ENCODE measurements around the gene SLC23A1.
A peak's percentile ranks its signal among the peaks of the same experiment; 100 is the strongest.
"Not testable (repeated sequence)": the region's sequence is repeated elsewhere in the genome, so short reads cannot be mapped to it uniquely, and the experiment has no call there.

The SLC23A1 gene

DNA sequence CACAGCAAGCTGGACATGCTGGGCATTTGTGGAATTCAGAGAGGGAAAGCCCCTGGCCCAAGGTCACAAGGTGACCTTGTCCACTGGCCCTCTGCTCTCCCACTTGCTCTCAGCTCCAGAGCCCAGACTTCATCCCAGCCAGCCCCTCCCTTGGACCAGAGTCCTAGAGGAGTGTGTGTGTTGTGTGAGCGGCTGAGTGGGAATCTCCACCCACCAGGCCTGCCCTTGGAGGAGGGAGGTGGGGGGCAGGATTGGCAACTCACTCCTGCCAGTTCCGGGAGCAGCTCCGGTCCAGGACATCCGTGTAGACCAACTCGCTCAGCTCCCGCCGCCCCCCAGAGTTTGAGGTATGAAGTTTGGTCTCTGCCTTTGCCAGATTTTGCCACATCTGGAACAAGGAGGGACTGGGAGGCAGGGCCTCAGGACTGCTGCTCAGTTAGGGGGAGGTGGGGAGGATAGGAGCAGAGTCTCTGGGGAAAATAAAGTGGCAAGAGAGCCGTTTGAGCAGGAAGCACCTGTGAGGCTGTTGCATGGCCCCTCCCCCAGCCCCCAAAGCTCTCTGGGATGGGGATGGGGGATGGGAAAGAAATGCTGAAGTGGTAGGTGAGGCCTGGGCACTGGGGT lies 5.2 kb upstream of the SLC23A1 start:
- DNase-seq = no peak

DNA sequence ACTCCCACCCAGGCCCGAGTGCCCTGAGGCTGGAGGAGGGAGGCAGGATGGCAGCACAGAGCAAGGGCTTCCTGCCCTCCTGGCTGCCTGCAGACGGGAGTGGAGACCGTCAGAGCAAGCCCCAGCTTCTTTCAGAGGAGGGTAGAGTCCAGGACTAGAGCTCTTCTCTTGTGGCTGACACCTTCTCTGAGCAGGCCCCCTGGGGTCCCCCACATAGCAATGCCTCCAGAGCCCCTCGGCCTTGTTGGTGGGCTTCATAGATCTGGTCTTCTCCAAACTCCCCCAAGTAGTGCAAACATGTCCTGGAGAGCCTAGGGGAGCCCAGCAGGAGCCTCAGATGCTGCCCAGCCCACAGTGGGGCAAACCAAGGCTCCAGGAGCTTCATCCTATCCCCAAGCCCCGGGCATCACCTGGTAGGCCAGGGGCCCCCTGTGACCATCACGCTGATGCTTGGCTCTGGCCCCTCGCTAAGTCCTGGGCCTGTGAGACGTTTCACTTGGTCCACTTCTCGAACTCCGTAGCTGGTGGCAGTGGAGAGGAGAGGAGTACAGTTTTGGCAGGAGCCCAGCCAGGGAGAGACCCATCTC lies 4.6 kb upstream of the SLC23A1 start:
- no peak for DNase-seq

GRCh38 chr5:139386956-139387355 lies 3.9 kb upstream of the SLC23A1 start:
- not testable (repeated sequence) for DNase-seq

GRCh38 chr5:139386050-139386438 lies 2.9 kb upstream of the SLC23A1 start:
- DNase-seq = peak; percentile 48

- peak; percentile 27 for DNase-seq
These were observed 2.3 kb upstream of the SLC23A1 start for GRCh38 chr5:139385061-139386049.

DNA sequence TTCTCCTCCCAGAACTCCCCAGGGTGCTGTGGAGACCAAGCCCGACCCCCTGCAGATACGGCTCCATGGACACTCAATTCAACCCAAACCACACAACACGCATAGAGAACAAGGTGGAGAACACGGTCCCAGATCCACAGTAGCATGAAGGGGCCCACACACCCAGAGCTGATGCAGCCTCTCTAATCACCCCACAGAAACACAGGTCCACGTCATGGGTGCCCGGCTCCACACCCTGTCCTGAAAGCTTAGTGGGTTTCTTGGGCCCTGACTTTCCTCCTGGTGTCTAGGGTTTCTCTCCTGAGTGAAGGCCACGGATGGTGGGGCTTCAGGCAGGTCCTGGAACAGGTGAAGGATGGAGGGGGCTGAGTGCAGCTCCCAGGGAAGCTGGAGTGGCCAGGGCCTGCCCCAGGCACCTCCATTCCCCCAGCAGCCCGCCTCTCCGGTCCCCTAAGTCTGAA lies 1.5 kb upstream of the SLC23A1 start:
- DNase-seq = no peak

DNA sequence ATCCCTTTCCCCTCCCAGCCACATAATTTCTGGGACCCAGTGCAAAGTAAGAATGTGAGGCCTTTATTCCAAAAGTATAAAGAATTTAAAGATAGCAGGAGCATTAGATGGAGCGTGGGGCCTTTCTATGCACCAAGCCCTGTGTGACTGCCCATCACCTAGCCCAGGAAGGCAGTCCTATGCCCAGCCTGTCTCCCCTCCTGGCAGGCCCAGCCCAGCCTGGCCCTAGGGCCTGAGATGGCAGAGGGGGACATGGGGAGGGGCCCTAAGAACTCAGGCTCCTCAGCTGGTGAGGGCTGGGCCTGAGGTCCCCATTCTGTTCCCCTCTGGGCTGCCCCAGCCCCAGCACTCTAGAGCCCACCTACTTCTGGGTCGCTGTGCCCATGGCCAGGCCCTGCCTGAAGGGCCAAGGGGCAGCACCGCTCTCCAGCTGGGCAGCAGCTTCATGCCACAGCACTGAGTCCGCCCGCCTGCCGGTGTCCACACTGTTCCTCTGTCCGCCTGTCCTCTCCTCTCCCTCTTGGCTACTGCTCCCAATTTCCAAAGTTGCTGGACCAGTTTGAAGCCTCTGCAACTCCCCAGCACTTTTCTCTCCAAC lies 995 bp upstream of the SLC23A1 start:
- no peak for DNase-seq

DNA sequence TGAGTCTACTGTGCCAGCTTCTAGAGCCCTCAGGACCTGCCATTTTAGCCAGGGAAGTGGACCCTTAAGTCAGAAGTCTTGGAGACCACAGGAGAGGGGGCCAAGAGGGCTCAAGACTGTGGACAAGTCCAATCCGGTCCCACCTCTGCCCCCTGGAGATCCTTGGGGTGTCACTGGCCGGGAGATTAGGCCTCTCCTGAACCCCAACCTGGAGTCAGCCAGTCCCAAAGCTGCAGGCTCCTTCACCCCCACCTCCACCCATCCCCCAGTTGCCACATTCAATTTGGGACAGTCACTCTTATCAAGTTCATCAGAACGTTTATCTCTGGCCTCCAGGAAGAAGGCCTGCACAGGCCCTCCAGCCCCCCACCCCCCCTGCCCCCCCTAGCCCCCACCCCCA lies 290 bp downstream of the SLC23A1 start:
- no peak for DNase-seq

- DNase-seq = no peak
These were observed 998 bp downstream of the SLC23A1 start for GRCh38 chr5:139381837-139382761.

DNA sequence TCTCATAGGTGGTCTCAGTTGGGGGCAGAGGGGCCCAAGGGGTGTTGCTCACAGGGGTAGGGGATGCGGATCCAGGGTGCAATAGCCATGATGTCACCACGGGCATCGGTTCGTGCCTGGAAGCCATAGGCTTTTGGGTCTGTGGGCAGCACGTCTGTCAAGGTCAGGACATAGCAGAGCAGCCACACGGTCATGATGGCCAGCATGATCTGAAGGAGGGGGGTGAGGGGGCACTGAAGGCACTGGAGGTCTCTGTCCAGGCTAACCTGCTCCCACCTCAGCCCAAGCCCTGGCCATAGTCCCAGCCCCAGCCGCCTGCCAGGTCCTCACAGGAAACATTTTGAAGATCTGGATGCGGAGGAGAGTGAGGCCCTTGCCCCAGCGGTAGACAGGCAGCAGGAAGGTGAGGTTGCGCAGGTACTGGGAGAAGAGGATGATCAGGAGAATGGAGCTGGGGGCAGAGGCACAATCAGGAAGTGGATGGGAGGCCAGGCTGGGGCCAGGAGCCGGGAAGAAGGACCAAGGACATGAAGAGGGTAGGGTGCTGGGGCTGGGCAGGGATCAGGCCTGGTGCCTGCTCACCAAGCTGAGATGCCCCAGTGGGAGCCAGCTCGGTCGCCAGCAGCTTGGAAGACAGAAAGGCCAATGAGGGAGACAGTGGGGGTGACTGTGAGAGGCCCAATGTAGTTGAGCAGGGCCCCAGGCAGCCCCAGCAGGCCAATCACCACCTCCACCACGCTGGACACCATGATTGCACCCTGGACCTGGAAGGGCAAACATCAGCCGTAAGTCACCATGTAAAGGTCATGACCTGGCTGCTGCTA lies 3.3 kb downstream of the SLC23A1 start:
- DNase-seq = no peak

DNA sequence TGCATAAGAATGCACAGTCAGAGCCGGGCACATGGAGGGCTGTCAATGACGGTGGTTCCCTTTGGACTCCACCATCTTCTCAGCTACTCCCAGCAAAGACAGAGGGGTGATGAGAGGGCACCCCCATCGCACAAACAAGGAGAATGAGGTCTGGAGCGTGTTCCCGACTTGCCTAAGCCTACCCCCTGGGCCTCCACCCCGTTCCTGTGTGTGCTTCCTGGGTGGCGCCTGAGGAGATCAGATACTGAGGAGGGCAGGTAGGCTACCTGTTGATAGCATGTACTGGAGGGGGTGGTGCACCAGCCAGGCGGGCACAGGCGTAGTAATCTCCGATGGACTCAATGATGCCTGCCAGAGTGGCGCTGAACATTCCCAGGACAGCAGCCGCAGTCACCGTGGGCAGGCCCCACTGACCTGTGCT lies 4.1 kb downstream of the SLC23A1 start:
- no peak for DNase-seq

GRCh38 chr5:139378101-139378825 lies 4.8 kb downstream of the SLC23A1 start:
- no peak for DNase-seq

DNA sequence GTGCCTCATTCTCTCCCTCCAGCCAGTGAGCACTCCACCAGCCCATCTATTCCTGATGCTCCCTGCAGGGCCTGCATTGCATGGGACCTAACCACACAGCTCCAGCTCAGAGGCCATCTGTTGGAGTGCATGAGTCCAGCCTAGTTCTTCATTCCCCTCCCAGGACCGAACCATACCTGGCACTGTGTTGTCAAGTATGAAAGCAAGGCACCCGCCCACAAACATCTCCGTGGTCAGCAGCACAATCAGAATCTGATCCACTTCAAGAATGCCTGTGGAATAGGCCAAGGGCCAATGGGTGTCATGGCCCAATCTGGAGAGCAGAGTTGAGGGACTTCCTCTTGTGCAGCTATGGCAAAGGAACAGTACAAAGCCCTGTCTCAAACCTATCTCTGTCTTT lies 5.9 kb downstream of the SLC23A1 start:
- DNase-seq = no peak

DNA sequence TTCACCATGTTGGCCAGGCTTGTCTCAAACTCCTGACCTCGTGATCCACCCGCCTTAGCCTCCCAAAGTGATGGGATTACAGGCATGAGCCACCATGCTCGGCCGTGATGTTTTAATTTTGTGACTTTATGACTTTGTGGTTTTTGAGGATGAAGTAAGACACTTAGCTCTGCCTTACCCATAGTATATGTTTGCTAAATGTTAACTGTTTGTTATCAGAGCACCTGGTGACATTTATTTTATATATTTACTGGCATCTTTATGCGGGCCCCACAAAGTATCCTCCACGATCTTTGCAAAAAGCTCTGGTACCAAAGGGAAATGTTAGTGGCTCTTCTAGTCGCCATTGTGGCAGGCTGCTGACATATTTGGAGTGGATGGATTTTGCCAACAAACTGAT lies 6.7 kb downstream of the SLC23A1 start:
- peak; percentile 21 for DNase-seq

DNA sequence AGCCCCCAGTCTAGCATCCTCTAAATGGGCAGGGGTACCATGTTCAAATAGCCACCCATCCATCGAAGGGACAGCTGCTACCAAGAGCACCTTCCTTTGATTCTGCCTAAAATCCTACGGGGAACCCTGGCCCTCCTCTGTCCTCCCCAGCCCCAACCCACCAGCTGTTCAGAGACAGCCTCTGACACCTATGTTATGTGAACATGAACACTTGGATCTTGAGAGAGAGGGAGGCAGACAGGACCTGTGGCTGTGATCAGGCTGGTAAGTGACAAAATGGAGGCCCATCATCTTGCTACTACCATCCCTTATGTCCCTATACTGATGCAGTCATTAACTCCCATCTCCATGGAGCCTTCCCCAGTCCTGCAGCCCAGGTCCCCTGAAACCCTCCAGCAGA lies 8.2 kb downstream of the SLC23A1 start:
- DNase-seq = no peak

- DNase-seq = no peak
These were observed 11.3 kb downstream of the SLC23A1 start for GRCh38 chr5:139371482-139372435.

DNA sequence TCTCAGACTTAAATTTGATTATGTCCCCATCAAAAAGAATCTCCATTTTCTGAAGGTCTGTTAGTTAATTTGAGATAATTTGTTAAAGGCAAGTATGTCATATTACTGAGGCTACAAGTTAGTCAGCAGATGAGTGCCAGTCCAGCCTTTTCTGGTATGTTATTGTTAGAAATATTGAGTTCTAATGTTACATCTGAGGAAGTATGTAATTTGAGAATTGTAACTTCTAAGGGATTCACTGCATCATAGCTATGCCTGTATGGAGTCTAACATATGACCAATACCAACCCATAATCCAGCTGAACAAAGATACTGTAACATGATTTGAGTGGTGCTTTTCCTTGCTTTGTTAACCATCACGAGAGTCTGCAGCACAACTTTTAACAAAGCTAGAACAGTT lies 13.9 kb downstream of the SLC23A1 start:
- DNase-seq = no peak

DNA sequence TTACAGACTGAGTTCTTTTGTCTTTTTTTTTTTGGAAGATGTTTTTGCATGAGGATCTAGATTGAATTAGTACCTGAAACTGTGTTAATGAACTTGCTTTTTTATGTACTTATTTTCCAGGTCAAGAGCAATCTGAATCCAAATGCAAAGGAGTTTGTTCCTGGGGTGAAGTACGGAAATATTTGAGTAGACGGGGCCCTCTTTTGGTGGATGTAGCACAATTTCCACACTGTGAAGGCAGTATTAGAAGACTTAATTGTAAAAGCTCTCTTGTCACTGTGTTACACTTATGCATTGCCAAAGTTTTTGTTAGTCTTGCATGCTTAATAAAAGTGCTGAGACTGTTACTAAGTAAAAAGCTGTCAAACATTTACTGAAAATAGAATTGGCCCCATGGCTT lies 14.5 kb downstream of the SLC23A1 start:
- no peak for DNase-seq

- no peak for DNase-seq
These were observed 18.6 kb downstream of the SLC23A1 start for GRCh38 chr5:139364466-139364865.

All from MV-4-11 (cell line).